ENCODE measurements around the gene CRACDL.

The CRACDL gene

GRCh38 chr2:98924038-98924830 is 11.8 kb downstream of the CRACDL start:
- DNase-seq, result no peak

GRCh38 chr2:98923244-98923940 is 12.6 kb downstream of the CRACDL start:
- DNase-seq, result no peak

- no peak for DNase-seq
Observed at GRCh38 chr2:98921062-98921461, 15.0 kb downstream of the CRACDL start.

GRCh38 chr2:98917031-98917471 is 19.0 kb downstream of the CRACDL start:
- no peak for DNase-seq

GRCh38 chr2:98915751-98916358 is 20.2 kb downstream of the CRACDL start:
- DNase-seq, result no peak

GRCh38 chr2:98914713-98915580 is 21.1 kb downstream of the CRACDL start:
- DNase-seq, result no peak

- DNase-seq, result no peak
Observed at GRCh38 chr2:98913916-98914712, 21.9 kb downstream of the CRACDL start.

- no peak for DNase-seq
Observed at GRCh38 chr2:98912957-98913915, 22.8 kb downstream of the CRACDL start.

- DNase-seq, result no peak
Observed at GRCh38 chr2:98912221-98912851, 23.7 kb downstream of the CRACDL start.

GRCh38 chr2:98911376-98912154 is 24.5 kb downstream of the CRACDL start:
- no peak for DNase-seq

- no peak for DNase-seq
Observed at GRCh38 chr2:98911126-98911375, 25.0 kb downstream of the CRACDL start.

- DNase-seq, result no peak
Observed at GRCh38 chr2:98910349-98911125, 25.5 kb downstream of the CRACDL start.

GRCh38 chr2:98909317-98910211 is 26.5 kb downstream of the CRACDL start:
- DNase-seq, result no peak

GRCh38 chr2:98908931-98909316 is 27.1 kb downstream of the CRACDL start:
- no peak for DNase-seq

- DNase-seq, result no peak
Observed at GRCh38 chr2:98907966-98908905, 27.8 kb downstream of the CRACDL start.

- no peak for DNase-seq
Observed at GRCh38 chr2:98907385-98907784, 28.6 kb downstream of the CRACDL start.
